ENCODE measurements around the gene ICAM5. TPM values are rescaled to one million over a fixed set of nuclear protein-coding genes. Genes with fewer than 3 reads are reported as not detected.

ICAM5 gene
- total and polyA plus RNA-seq, 10 of the 15 experiments (the other 5 are each of a cell fraction or from before 2014, with no cell fraction given) = 0.14 to 4.6 (median 0.94) TPM; not detected in 2

GRCh38 chr19:10290876-10291553, 1.3 kb downstream of the ICAM5 start (continued):
- TF ChIP-seq ZBTB40 (IDR thresholded peaks at IDR 0.05; ENCODE audit: borderline replicate concordance) (no peak), NKRF (conservative IDR thresholded peaks at IDR 0.05) (0 out of 2 replicates have a peak, but pooled peaks have one; percentile 26), CTCF (IDR thresholded peaks at IDR 0.05 in 2 of 3, conservative IDR thresholded peaks at IDR 0.05 in 1 of 3; ENCODE audit: control insufficient read depth in 2 of 3, extremely low read depth in 1 of 3, insufficient read depth in 1 of 3, low read depth in 3 of 3, low read length in 3 of 3) (no peak), RB1 (IDR thresholded peaks at IDR 0.05; ENCODE audit: borderline replicate concordance) (0 out of 2 replicates have a peak, but pooled peaks have one; percentile 46), SUPT20H (IDR thresholded peaks at IDR 0.05; ENCODE audit: borderline replicate concordance, control insufficient read depth, low read depth, low read length) (no peak), IRF4 (IDR thresholded peaks at IDR 0.05; ENCODE audit: low read depth, low read length) (no peak), ZNF24 (IDR thresholded peaks at IDR 0.05) (no peak), ASH2L (IDR thresholded peaks at IDR 0.05; ENCODE audit: borderline replicate concordance, low read depth) (no peak), MXI1 (IDR thresholded peaks at IDR 0.05; ENCODE audit: low read depth, low read length) (0 out of 2 replicates have a peak, but pooled peaks have one; percentile 13), ZZZ3 (IDR thresholded peaks at IDR 0.05; ENCODE audit: control insufficient read depth, insufficient read length, low read depth) (no peak), POLR2AphosphoS5 (IDR thresholded peaks at IDR 0.05; ENCODE audit: low read length) (no peak), ZNF622 (IDR thresholded peaks at IDR 0.05) (no peak), NFIC (IDR thresholded peaks at IDR 0.05; ENCODE audit: low read depth, low read length) (no peak), E2F8 (IDR thresholded peaks at IDR 0.05; ENCODE audit: low read depth, partially characterized antibody) (no peak), SIN3A (IDR thresholded peaks at IDR 0.05; ENCODE audit: low read depth, low read length) (no peak), BACH1 (IDR thresholded peaks at IDR 0.05; ENCODE audit: borderline replicate concordance) (peak; percentile 72; the same call in 1 of the 2 replicates), FOXK2 (IDR thresholded peaks at IDR 0.05) (no peak), BHLHE40 (IDR thresholded peaks at IDR 0.05; ENCODE audit: borderline replicate concordance in 1 of 2, low read depth in 2 of 2, low read length in 1 of 2) (no peak)

Measured in GM12878 (cell line).